Measurements from ENCODE around the gene MLYCD.

DNA sequence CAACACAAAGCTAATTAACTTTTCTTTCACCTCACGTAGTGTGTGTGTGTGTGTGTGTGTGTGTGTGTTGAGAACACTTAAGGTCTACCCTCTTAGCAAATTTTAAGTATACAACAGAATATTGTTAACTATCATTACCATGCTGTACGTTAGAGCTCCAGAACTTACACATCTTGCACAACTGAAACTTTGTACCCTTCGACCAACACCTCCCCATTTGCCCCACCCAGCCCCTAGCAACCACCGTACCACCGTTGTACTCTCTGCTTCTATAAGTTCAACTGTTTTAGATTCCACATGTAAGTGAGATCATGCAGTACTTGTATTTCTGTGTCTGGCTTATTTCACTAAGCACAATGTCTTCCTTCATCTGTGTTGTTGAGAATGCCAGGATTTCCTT is 28.1 kb upstream of the MLYCD start:
- TF ChIP-seq, protein P1, sequence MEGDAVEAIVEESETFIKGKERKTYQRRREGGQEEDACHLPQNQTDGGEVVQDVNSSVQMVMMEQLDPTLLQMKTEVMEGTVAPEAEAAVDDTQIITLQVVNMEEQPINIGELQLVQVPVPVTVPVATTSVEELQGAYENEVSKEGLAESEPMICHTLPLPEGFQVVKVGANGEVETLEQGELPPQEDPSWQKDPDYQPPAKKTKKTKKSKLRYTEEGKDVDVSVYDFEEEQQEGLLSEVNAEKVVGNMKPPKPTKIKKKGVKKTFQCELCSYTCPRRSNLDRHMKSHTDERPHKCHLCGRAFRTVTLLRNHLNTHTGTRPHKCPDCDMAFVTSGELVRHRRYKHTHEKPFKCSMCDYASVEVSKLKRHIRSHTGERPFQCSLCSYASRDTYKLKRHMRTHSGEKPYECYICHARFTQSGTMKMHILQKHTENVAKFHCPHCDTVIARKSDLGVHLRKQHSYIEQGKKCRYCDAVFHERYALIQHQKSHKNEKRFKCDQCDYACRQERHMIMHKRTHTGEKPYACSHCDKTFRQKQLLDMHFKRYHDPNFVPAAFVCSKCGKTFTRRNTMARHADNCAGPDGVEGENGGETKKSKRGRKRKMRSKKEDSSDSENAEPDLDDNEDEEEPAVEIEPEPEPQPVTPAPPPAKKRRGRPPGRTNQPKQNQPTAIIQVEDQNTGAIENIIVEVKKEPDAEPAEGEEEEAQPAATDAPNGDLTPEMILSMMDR (IDR thresholded peaks at IDR 0.05): no peak
- no peak for TF ChIP-seq EP300 (IDR thresholded peaks at IDR 0.05)

Data from upper lobe of left lung (tissue), 4 donors.